H1 (cell line): ENCODE measurements around the gene CHRM1. TPM values are rescaled to one million over a fixed set of nuclear protein-coding genes. Genes with fewer than 3 reads are reported as not detected.

Experiments
- CTCF ChIA-PET: fragments of 300-600 bp; sonication (Branson Sonifier 250); formaldehyde crosslinking; loops from one replicate; lab custom pipeline; 2021; ENCODE audit not compliant: partially characterized antibody; lab: Charles Lee
- POLR2A ChIA-PET: fragments of 300-600 bp; sonication (Branson Sonifier 250); formaldehyde crosslinking; loops from one replicate; lab custom pipeline; 2021; ENCODE audit warnings: inconsistent platforms; ENCODE audit not compliant: partially characterized antibody; lab: Charles Lee
- DNase-seq, 2 experiments: peaks; one replicate each; pipeline versions ENCODE4 v3.0.0 to v3.0.0-alpha.2; 2010 to 2022; ENCODE audit warnings: low spot score in 2 of 2, low read depth in 1 of 2, mixed read lengths in 1 of 2
- FAIRE-seq: peaks from 2 replicates; lab custom pipeline; 2011; peaks lifted over from hg19 to GRCh38; lab: Jason Lieb, UNC
- H2AFZ ChIP-seq: 2 replicates; pipeline ENCODE4 v1.8.1; 2012; ENCODE audit warnings: low read length, inconsistent platforms
- H2AK5ac ChIP-seq: 2 replicates; pipeline ENCODE4 v1.6.1; 2013; ENCODE audit warnings: low read depth, low read length
- H2BK120ac ChIP-seq: replicated peaks from 2 replicates; pipeline ENCODE3; 2013; ENCODE audit warnings: low read depth, low read length, inconsistent platforms
- H2BK12ac ChIP-seq: 2 replicates; pipeline ENCODE4 v1.6.1; 2013; ENCODE audit warnings: low read depth, low read length
- H2BK15ac ChIP-seq: 2 replicates; pipeline ENCODE4 v1.6.1; 2013; ENCODE audit warnings: low read length
- H2BK20ac ChIP-seq: 2 replicates; pipeline ENCODE4 v1.6.1; 2013; ENCODE audit warnings: low read length
- H2BK5ac ChIP-seq: 2 replicates; pipeline ENCODE4 v1.6.1; 2013; ENCODE audit warnings: low read depth, low read length
- H3K14ac ChIP-seq: 2 replicates; pipeline ENCODE4 v1.6.1; 2013; ENCODE audit warnings: inconsistent platforms; ENCODE audit not compliant: insufficient read length
- H3K18ac ChIP-seq: 2 replicates; pipeline ENCODE4 v1.6.1; 2013; ENCODE audit warnings: low read length; ENCODE audit errors: extremely low read depth
- H3K23ac ChIP-seq: 2 replicates; pipeline ENCODE4 v1.6.1; 2013; ENCODE audit warnings: inconsistent platforms; ENCODE audit not compliant: insufficient read length
- H3K23me2 ChIP-seq: 2 replicates; pipeline ENCODE4 v1.6.1; 2013; ENCODE audit warnings: low read depth, low read length
- H3K27ac ChIP-seq: 2 replicates; pipeline ENCODE4 v1.6.1; 2011; ENCODE audit warnings: low read depth, low read length, inconsistent platforms
- H3K27me3 ChIP-seq, 4 experiments: replicated peaks in 1 of 4; 1 replicate in 1 of 4; 2 replicates in 3 of 4; pipeline versions ENCODE4 v1.6.1 to v1.8.1; 2011 to 2013; ENCODE audit warnings: low read length in 3 of 4, mild to moderate bottlenecking in 3 of 4, inconsistent platforms in 2 of 4, mixed read lengths in 2 of 4, moderate library complexity in 1 of 4; ENCODE audit not compliant: control insufficient read depth in 3 of 4, insufficient read depth in 3 of 4; ENCODE audit errors: extremely low read depth in 1 of 4
- H3K36me3 ChIP-seq, 4 experiments: 2 replicates each; pipeline versions ENCODE4 v1.6.1 to v1.8.1; 2011 to 2013; ENCODE audit warnings: mild to moderate bottlenecking in 4 of 4, low read length in 3 of 4, moderate library complexity in 2 of 4, control low read depth in 1 of 4, inconsistent platforms in 1 of 4; ENCODE audit not compliant: insufficient read depth in 4 of 4, control insufficient read depth in 2 of 4
- H3K4ac ChIP-seq: replicated peaks from 2 replicates; pipeline ENCODE3; 2013; ENCODE audit warnings: low read length, low read depth, mixed read lengths, inconsistent platforms; ENCODE audit not compliant: insufficient read length
- H3K4me1 ChIP-seq, 4 experiments: replicated peaks in 1 of 4; 1 replicate in 1 of 4; 2 replicates in 3 of 4; pipeline versions ENCODE4 v1.6.1 to v1.8.1; 2011 to 2013; ENCODE audit warnings: low read length in 3 of 4, inconsistent platforms in 2 of 4, mixed read lengths in 1 of 4; ENCODE audit not compliant: insufficient read depth in 4 of 4, control insufficient read depth in 3 of 4
- H3K4me2 ChIP-seq, 2 experiments: 2 replicates each; pipeline versions ENCODE4 v1.6.1 to v1.8.1; 2011 to 2013; ENCODE audit warnings: low read depth in 2 of 2, low read length in 2 of 2, control low read depth in 1 of 2, inconsistent platforms in 1 of 2, mild to moderate bottlenecking in 1 of 2; ENCODE audit not compliant: insufficient read depth in 1 of 2
- H3K4me3 ChIP-seq, 4 experiments: fragments of 200-600, 300-600 bp in 1 of 4; sonication (generic), shearing (Covaris generic), sonication (Bioruptor Twin) in 1 of 4; 2 replicates each; pipeline versions ENCODE4 v1.5.1 to v1.8.1; 2011 to 2016; ENCODE audit warnings: low read length in 4 of 4, low read depth in 3 of 4, control low read depth in 2 of 4, inconsistent platforms in 2 of 4, mild to moderate bottlenecking in 2 of 4, mixed read lengths in 1 of 4, moderate library complexity in 1 of 4; ENCODE audit not compliant: insufficient read depth in 2 of 4; ENCODE audit errors: extremely low read depth in 1 of 4
- H3K56ac ChIP-seq: replicated peaks from 2 replicates; pipeline ENCODE3; 2013; ENCODE audit warnings: low read depth, mild to moderate bottlenecking, mixed read lengths, low read length, inconsistent platforms; ENCODE audit not compliant: insufficient read length
- H3K79me1 ChIP-seq: 2 replicates; pipeline ENCODE4 v1.6.1; 2013; ENCODE audit warnings: low read depth, low read length, control low read depth
- H3K79me2 ChIP-seq, 2 experiments: 2 replicates each; pipeline versions ENCODE4 v1.6.1 to v1.8.1; 2012 to 2013; ENCODE audit warnings: low read length in 2 of 2, mild to moderate bottlenecking in 2 of 2, inconsistent platforms in 1 of 2; ENCODE audit not compliant: insufficient read depth in 2 of 2, control insufficient read depth in 1 of 2
- H3K9ac ChIP-seq, 4 experiments: replicated peaks in 1 of 4; 1 replicate in 1 of 4; 2 replicates in 3 of 4; pipeline versions ENCODE4 v1.6.1 to v1.8.1; 2011 to 2013; ENCODE audit warnings: low read depth in 3 of 4, low read length in 3 of 4, control low read depth in 2 of 4, mild to moderate bottlenecking in 2 of 4, moderate library complexity in 2 of 4, inconsistent platforms in 1 of 4; ENCODE audit errors: extremely low read depth in 1 of 4
- H3K9me3 ChIP-seq, 2 experiments: 2 replicates each; pipeline versions ENCODE4 v1.6.1 to v1.8.1; 2012 to 2013; ENCODE audit warnings: mild to moderate bottlenecking in 2 of 2, moderate library complexity in 2 of 2, control low read depth in 1 of 2, inconsistent platforms in 1 of 2, low read depth in 1 of 2, low read length in 1 of 2, mixed read lengths in 1 of 2; ENCODE audit not compliant: insufficient read depth in 2 of 2
- H4K20me1 ChIP-seq, 2 experiments: replicated peaks in 1 of 2; 2 replicates each; pipeline versions ENCODE3 to v1.8.1; 2011 to 2013; ENCODE audit warnings: inconsistent platforms in 2 of 2, low read length in 2 of 2, mild to moderate bottlenecking in 1 of 2; ENCODE audit not compliant: insufficient read depth in 2 of 2, control insufficient read depth in 1 of 2
- H4K5ac ChIP-seq: 2 replicates; pipeline ENCODE4 v1.6.1; 2013; ENCODE audit warnings: low read length, low read depth, mixed read lengths, inconsistent platforms; ENCODE audit not compliant: insufficient read length
- H4K8ac ChIP-seq: 2 replicates; pipeline ENCODE4 v1.8.0; 2013; ENCODE audit warnings: mild to moderate bottlenecking, moderate library complexity, low read length, inconsistent platforms; ENCODE audit not compliant: insufficient read depth; ENCODE audit errors: extremely low read depth
- H4K91ac ChIP-seq: replicated peaks from 2 replicates; pipeline ENCODE3; 2013; ENCODE audit warnings: low read length, mixed read lengths, inconsistent platforms; ENCODE audit not compliant: insufficient read length
- CHD2 ChIP-seq: IDR thresholded peaks from 2 replicates; pipeline ENCODE4 v1.6.1; 2012; ENCODE audit warnings: low read length, improper control_type of control experiment
- CREB1 ChIP-seq: IDR thresholded peaks from 2 replicates; pipeline ENCODE4 v1.6.1; 2012; ENCODE audit warnings: inconsistent platforms
- CTBP2 ChIP-seq: IDR thresholded peaks from 2 replicates; pipeline ENCODE4 v1.7.0; 2011; ENCODE audit warnings: borderline replicate concordance, mild to moderate bottlenecking, moderate library complexity, mixed read lengths, low read length; ENCODE audit not compliant: insufficient read depth, insufficient read length
- EZH2 ChIP-seq: fragments of 200-600 bp; sonication (generic); IDR thresholded peaks from 2 replicates; pipeline ENCODE4 v1.7.1; 2012; ENCODE audit warnings: low read depth, mild to moderate bottlenecking, moderate library complexity, low read length, inconsistent platforms; ENCODE audit not compliant: severe bottlenecking
- HDAC2 ChIP-seq, 2 experiments: fragments of 300-600 bp in 1 of 2; sonication (generic) in 1 of 2; IDR thresholded peaks; 2 replicates each; pipeline ENCODE4 v1.6.1; 2011 to 2012; ENCODE audit warnings: low read depth in 2 of 2, low read length in 2 of 2, mild to moderate bottlenecking in 2 of 2, moderate library complexity in 2 of 2, borderline replicate concordance in 1 of 2, inconsistent platforms in 1 of 2
- POLR2A ChIP-seq, 2 experiments: IDR thresholded peaks; 1 replicate in 1 of 2; 2 replicates in 1 of 2; pipeline ENCODE4 v1.6.1; 2011; ENCODE audit warnings: low read depth in 2 of 2, low read length in 2 of 2, mild to moderate bottlenecking in 2 of 2; ENCODE audit errors: control extremely low read depth in 1 of 2
- POLR2AphosphoS5 ChIP-seq: IDR thresholded peaks from 2 replicates; pipeline ENCODE4 v1.6.1; 2011; ENCODE audit warnings: low read depth, low read length
- RAD21 ChIP-seq, 2 experiments: IDR thresholded peaks in 1 of 2; conservative IDR thresholded peaks in 1 of 2; 2 replicates each; pipeline ENCODE4 v1.6.1; 2011; ENCODE audit warnings: low read depth in 2 of 2, low read length in 2 of 2, improper control_type of control experiment in 1 of 2, inconsistent platforms in 1 of 2, mild to moderate bottlenecking in 1 of 2, moderate library complexity in 1 of 2
- RFX5 ChIP-seq: IDR thresholded peaks from 2 replicates; pipeline ENCODE4 v1.6.1; 2011; ENCODE audit warnings: low read depth, low read length, improper control_type of control experiment, borderline replicate concordance
- SIN3A ChIP-seq, 2 experiments: IDR thresholded peaks in 1 of 2; conservative IDR thresholded peaks in 1 of 2; 2 replicates each; pipeline ENCODE4 v1.6.1; 2011 to 2012; ENCODE audit warnings: low read length in 2 of 2, improper control_type of control experiment in 1 of 2, low read depth in 1 of 2, mild to moderate bottlenecking in 1 of 2
- SP2 ChIP-seq: IDR thresholded peaks from 2 replicates; pipeline ENCODE4 v1.6.1; 2012; ENCODE audit warnings: mild to moderate bottlenecking, low read length, inconsistent platforms
- SRF ChIP-seq: IDR thresholded peaks from 2 replicates; pipeline ENCODE4 v1.6.1; 2011; ENCODE audit warnings: mild to moderate bottlenecking, low read depth, low read length, moderate library complexity
- TBP ChIP-seq: IDR thresholded peaks from 2 replicates; pipeline ENCODE4 v1.6.1; 2011; ENCODE audit warnings: low read depth, low read length, improper control_type of control experiment
- TCF12 ChIP-seq: IDR thresholded peaks from 2 replicates; pipeline ENCODE4 v1.6.1; 2011; ENCODE audit warnings: low read depth, mild to moderate bottlenecking, low read length
- WGBS, 2 experiments: shearing (Covaris generic) in 1 of 2; methylation state at CpG; one replicate each; pipeline versions ENCODE4 v1.1.6 to v1.1.7; 2013 to 2015; ENCODE audit warnings: low lambda C conversion rate in 2 of 2, mixed read lengths in 2 of 2, inconsistent platforms in 1 of 2, low coverage in 1 of 2, missing lambda C conversion rate in 1 of 2; ENCODE audit not compliant: insufficient replicate concordance in 2 of 2, insufficient coverage in 1 of 2, insufficient read length in 1 of 2; ENCODE audit errors: extremely low coverage in 1 of 2, missing lambda C conversion rate in 1 of 2; 5-methylcytosine and 5-hydroxymethylcytosine counted together
- polyA plus RNA-seq, 7 experiments: library from polyadenylated mRNA; depleted of rRNA in 3 of 7; stranded (reverse) in 5 of 7; unstranded in 2 of 7; fragments of >200 nt in 5 of 7; fragments of 200-250 nt in 2 of 7; gene quantifications; 1 replicate in 5 of 7; 2 replicates in 1 of 7; 4 replicates in 1 of 7; pipeline versions ENCODE4 v1.2.1 to v1.2.3, GENCODE V29; 2011 to 2013; ENCODE audit warnings: missing spikeins in 2 of 7, mixed read lengths in 2 of 7
- total RNA-seq: library from RNA; stranded (reverse); fragmentation: NEBNext Ultra II Directional; extraction: Animal tissue kit (Norgen Biotek cat#: 25700); gene quantifications from 2 replicates; pipeline ENCODE4 v1.2.1, GENCODE V29; 2021

The CHRM1 gene
- total and polyA plus RNA-seq, 2 of the 8 experiments (the other 6 are each of a cell fraction or from before 2014, with no cell fraction given) = 0.08 TPM; not detected in 1

DNA sequence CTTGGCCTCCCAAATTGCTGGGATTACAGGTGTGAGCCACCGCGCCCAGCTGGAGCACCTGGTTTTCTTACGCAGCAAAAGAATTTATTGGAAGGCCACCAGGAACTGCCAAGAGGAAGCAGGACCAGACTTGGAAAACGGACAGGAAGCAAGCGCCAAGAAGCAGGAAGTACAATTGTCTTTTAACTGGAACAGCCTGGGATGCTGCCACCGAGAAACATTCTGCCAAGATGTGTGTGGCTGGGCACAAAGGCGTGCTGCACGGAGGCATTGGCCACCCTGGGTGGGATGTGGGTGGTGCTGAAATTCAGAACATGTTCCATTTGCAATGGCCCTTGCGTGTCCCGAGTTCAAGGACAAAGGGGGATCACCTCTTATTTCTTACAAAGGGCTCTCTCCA, 25.1 kb downstream of the CHRM1 start:
- WGBS, 2 experiments = 82% methylated on average over 10 of the region's 10 CpGs; no CpG with 5 or more reads in 1 of the 2 experiments
- no peaks in the 10 kb centered on the region for H4K20me1 ChIP-seq
- H3K9me3 ChIP-seq = no peaks in the 10 kb centered on the region
- H3K27ac ChIP-seq = no peak overlapping the region
- no peaks in the 10 kb centered on the region for H3K23me2 ChIP-seq
- H2BK15ac ChIP-seq = 0 out of 2 replicates have a peak overlapping the region, but pooled peaks have one; percentile 40
- no peak overlapping the region for H2BK120ac ChIP-seq
- DNase-seq (no peak), FAIRE-seq (no peak)
- no peak overlapping the region for H4K91ac ChIP-seq
- H2AK5ac ChIP-seq = no peak overlapping the region
- POLR2A ChIA-PET = interaction anchor here (1.4 to 57.8 kb wide), 4 partner anchors 4 to 107 kb away, joined by 3 to 2104 read pairs (median 1185); partner anchors contain the start of genes CHRM1, SLC3A2 and WDR74
- no peak overlapping the region for H3K4me2 ChIP-seq
- H3K27me3 ChIP-seq = no peaks in the 10 kb centered on the region
- H3K4ac ChIP-seq = no peak overlapping the region
- H4K5ac ChIP-seq = no peak overlapping the region
- no peak overlapping the region for H3K56ac ChIP-seq
- no peak overlapping the region for H2AFZ ChIP-seq
- H3K23ac ChIP-seq = no peak overlapping the region
- H3K18ac ChIP-seq = no peak overlapping the region
- peak overlapping the region; percentile 5; the same call in 1 of the 2 replicates for H2BK5ac ChIP-seq
- CTCF ChIA-PET = interaction anchor here (1.3 to 1.9 kb wide), 3 partner anchors 27 to 125 kb away, joined by 3 to 5 read pairs (median 4); no protein-coding TSS in a partner anchor
- no peak overlapping the region for H3K14ac ChIP-seq
- no peak overlapping the region for H2BK12ac ChIP-seq
- no peaks in the 10 kb centered on the region for H3K36me3 ChIP-seq
- H4K8ac ChIP-seq = no peak overlapping the region; the same call in 1 of the 2 replicates
- no peaks in the 10 kb centered on the region for H3K79me1 ChIP-seq
- H3K79me2 ChIP-seq = no peaks in the 10 kb centered on the region
- no peak overlapping the region for H3K9ac ChIP-seq
- no peak overlapping the region for H3K4me3 ChIP-seq
- no peak overlapping the region for H2BK20ac ChIP-seq
- H3K4me1 ChIP-seq = peaks cover 0 to 4% (median 3%) of the 10 kb centered on the region in 4 experiments; a peak in 2 of 7 replicates
- TF ChIP-seq RAD21 (IDR thresholded peaks at IDR 0.05 in 1 of 2, conservative IDR thresholded peaks at IDR 0.05 in 1 of 2; ENCODE audit: low read depth in 2 of 2, low read length in 2 of 2) (no peak), SIN3A (conservative IDR thresholded peaks at IDR 0.05 in 1 of 2, IDR thresholded peaks at IDR 0.05 in 1 of 2; ENCODE audit: low read depth in 1 of 2, low read length in 2 of 2) (no peak), RFX5 (no peak), HDAC2 (IDR thresholded peaks at IDR 0.05; ENCODE audit: borderline replicate concordance in 1 of 2, low read depth in 2 of 2, low read length in 2 of 2) (no peak), EZH2 (no peak), POLR2AphosphoS5 (no peak), CREB1 (no peak), CTBP2 (no peak), TBP (no peak), SRF (no peak), SP2 (no peak), POLR2A (IDR thresholded peaks at IDR 0.05; ENCODE audit: control extremely low read depth in 1 of 2, low read depth in 2 of 2, low read length in 2 of 2) (no peak), CHD2 (no peak), TCF12 (no peak)
